SH-SY5Y (cell line): Measurements from ENCODE around the gene PROM1.

ENCODE experiments used
- GATA2 ChIP-seq: IDR thresholded peaks from 2 replicates; pipeline ENCODE4 v1.6.1; 2011; ENCODE audit warnings: mild to moderate bottlenecking, low read depth, low read length
- GATA3 ChIP-seq: IDR thresholded peaks from 2 replicates; pipeline ENCODE4 v1.6.1; 2011; ENCODE audit warnings: low read depth, mild to moderate bottlenecking, low read length, moderate library complexity

The PROM1 gene

DNA sequence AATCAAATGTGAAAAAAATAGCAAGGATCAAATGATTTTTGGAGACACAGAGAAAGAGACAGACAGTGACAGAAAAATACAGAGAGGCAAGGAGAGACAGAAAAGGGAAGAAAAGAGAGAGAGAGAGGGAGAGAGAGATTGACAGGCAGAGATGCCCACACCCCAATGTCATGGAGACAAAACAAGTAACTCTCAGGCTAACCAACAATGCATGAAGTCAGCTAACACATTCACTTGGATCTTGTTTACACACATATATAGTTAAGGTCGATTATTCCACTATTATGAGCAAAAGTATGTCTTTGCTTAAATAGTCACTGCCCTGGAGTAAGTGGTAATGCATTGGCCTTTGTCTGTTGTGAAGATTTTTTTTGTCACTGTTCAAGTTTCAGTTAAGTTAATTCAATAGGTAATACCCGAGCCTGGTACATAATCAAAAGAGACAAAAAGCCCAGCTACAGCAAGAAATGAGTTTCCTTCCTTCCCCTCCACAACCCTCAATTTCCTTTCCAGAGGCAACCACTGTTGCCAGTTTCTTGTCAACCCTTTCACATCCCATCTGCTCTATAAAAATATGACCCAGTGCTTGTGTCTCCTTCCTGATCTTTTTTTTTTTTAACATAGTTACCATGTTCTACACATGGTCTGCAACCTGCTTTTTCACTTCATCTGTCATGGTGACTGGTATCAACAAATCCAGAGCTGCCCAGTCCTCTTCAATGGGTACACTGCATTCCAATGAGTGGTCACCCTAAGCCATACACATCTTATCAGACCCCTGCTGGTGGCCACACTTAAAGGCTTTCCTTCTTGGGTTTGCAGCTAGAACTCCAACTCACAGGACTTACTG is 52.1 kb downstream of the PROM1 start:
- TF ChIP-seq GATA2 (no peak), GATA3 (no peak)

DNA sequence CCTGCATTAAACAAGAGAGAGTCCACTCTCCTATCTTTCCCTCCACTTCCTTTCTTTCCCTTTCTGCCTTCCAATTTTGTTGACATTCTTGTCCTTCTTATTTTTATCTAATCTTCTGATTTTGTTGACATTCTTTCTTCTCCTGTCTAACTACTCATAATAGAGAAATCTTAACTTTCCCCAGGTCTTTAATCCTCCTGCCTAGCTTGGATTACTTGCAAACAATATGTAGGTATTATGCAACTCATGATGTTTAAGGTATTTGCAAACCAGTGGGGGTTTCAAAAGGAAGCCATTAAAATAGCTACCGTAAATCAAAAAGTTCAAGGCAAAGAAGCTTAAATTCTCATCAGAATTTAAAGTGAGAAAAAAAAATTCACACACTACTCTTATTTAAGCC is 53.9 kb downstream of the PROM1 start:
- TF ChIP-seq GATA3 (no peak), GATA2 (no peak)

DNA sequence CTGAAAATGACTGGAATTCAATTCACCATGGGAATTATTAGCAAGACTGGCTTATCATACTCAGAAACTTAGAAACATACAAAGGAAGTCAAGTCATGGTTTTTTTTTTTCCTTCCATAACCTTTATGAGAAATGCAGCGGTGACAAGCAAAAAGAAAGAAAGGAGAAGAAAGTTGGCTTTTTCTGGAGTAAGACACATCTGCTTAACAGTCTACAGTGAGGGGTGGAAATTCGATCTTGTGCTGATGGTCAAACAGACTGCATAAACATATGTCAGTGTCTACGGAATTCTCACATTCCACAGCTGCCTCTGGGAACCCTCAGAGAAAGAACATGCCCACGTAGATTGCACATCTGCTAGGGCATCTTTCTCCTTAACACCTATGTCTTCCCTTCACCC is 54.6 kb downstream of the PROM1 start:
- TF ChIP-seq GATA3, result no peak
- no peak for TF ChIP-seq GATA2

DNA sequence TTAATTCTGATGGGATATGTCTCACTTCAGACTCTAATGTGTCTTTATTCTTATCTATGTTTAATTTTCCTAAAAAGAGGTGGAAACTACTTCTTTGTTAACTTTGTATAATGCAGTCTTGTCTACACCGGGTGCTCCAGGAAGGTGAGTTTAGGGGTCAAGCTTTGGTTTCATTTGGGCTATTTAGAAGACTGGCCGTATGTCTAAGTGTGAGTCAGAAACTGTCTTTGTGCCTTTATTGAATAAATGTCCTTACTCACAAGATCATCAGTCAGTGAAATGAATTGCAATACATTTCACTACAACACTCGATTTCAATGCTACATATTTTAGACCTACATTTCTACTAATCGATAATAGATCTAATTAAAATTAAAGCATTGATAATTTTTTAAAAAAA is 56.2 kb downstream of the PROM1 start:
- no peak for TF ChIP-seq GATA3
- TF ChIP-seq GATA2, result no peak

DNA sequence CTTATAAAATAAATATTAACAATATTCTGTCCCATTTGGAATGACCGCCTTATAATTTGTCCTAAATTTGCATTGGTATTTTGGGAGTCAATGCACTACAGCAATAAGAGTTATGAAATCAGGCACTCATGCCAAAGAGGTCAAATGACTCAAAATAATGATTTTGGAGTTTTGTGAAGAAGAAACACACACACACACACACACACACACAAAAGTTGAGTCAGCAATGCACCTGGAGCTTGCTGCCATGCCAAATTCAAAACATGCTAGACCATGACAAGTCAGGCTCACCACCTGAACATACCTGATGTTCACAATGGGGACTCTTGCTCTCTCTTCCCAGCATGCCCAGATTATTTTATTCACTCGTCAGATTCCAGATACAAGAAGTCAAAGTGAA is 56.7 kb downstream of the PROM1 start:
- TF ChIP-seq GATA3, result no peak
- no peak for TF ChIP-seq GATA2

DNA sequence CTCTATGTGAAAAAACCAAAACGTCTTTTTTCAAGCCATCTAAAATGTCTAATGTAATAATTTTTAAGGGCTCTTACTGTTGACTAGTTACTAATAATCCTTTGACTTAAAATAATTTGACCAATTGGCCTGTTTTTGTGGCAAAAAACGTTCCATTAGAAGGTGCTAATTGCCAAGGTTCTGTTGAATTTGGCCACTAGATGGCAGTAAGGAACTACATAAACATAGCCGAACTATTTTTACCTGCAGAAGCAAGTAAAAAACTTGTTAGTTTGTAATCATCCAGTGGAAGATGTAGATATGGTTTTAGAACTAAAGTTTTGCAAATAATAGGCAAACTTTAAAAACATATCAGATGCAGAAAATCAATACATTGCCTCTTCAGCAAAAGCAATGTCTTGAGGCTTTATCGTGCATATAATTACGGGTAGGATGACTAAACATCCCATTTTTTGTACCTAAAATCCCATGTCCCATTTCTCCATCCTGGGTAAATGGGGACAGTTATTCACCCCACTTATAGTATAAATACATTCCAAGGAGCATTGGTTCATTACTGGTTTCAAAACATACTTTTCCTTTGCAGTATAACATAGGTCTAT is 57.6 kb downstream of the PROM1 start:
- no peak for TF ChIP-seq GATA2
- TF ChIP-seq GATA3, result no peak

DNA sequence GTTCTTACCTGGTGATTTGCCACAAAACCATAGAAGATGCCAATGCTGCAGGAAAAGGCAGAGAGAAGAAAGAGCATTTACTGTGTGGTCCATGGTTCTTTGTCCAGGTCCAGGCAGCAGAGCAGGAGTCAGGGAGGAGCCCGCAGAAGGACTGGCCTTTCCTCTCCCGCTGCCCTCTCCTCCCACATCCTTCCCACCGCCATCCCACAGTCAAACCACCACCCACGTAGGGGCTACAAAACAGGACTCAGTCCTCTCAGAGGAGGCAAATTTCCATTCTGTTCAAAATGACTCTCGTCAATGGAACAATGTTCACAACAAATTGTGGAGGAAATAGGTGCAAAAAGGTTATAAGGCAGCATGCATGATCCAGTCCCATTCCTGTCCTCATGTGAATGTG is 58.6 kb downstream of the PROM1 start:
- TF ChIP-seq GATA2, result no peak
- no peak for TF ChIP-seq GATA3

DNA sequence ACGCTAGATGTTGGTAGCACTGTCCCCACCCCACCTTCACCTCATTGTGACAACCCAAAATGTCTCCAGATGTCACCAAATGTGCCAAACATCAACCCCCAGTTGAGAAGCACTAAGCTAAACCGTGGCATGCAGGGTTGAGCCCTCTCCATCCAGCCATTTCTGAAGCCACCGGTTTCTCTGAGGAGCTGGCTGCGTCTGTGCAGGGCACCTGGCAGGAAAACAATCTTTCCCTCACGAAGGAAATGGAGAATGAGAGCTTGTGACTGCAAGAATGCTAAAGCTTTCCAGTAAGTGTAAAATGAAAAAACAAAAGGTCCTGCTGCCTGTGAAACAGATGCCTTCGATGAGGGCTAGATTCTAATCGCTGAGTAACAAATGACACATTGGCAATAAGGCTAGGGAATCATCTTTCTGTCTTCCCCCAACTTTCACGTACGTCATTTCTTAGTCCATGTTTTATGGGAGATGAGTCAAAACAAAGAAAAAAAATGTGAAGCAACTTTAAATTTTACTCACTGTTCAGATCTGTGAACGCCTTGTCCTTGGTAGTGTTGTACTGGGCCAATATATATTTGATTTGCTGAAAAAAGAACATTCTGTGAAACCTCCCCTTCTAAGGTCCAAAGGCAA is 59.9 kb downstream of the PROM1 start:
- TF ChIP-seq GATA3 (no peak), GATA2 (no peak)

DNA sequence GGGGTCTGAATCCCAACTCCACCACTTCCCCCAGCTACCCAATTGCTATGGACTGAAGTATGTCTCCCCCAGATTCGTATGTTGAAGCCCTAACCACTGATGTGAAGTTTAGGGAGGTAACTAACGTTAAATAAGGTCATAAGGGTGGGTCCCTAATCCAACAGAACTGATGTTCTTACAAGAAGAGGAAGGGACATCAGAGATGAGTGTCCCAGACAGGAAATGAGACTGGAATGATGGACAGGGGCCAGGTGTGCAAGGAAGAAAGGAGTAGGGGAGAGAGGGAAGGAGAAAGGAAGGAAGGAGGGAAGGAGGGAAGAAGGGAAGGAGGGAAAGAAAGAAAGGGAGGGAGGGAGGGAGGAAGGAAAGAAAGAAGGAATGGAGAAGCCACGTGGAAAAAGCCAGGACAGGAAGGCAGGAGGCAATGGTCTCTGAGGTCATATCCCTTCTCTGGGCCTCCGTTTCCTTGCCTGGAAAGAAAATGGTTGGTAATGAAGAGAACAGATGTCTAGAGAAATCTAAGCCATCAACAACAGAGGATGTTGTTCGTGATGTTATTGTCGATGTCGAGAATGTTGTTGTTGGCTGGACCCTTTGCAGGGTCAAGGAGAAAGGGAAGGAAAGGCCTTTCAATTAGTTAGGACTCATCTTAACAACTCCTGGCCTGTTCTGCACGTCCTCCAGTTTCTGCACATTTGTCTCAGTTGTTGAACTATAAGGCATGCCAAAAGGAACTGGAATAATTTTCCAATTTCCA is 61.8 kb downstream of the PROM1 start:
- TF ChIP-seq GATA3, result no peak
- no peak for TF ChIP-seq GATA2

DNA sequence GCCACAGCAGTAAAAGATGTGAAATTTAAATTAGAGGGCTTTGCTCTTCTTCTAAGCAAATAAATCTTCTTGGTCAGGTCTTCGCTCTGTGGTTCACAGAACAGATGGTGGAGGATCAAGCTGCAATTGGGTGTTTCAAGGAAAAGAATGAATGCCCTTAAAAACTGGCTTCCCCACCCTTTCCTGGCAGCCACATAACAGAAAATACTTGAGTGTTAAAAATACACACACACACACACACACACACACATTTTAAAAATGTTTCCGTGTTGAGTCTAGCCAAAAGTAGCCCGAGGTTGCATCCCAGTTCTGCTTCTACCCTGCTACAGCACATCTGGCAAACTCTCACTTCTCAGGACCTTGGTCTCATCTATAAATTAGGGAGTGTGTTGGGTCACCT is 64.2 kb downstream of the PROM1 start:
- TF ChIP-seq GATA3, result no peak
- TF ChIP-seq GATA2, result no peak

DNA sequence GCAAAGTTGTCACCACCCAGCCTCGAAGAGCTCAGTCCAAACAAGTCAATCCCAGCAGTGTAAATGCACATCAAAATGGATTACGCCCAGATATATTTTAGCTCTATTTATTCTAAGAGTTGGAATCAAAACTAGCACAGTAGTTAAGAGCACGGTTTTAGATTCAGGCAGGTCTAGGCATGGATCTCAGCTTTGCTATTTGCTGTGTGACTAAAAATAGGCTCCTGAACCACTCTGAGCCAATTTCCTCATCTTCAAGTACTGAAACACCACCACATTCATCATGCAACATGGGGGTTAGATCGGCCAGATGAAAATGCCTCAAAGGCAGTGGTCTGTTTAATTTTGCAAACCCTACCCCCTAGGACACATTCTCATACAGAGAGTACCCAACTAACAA is 65.0 kb downstream of the PROM1 start:
- no peak for TF ChIP-seq GATA3
- TF ChIP-seq GATA2, result no peak

DNA sequence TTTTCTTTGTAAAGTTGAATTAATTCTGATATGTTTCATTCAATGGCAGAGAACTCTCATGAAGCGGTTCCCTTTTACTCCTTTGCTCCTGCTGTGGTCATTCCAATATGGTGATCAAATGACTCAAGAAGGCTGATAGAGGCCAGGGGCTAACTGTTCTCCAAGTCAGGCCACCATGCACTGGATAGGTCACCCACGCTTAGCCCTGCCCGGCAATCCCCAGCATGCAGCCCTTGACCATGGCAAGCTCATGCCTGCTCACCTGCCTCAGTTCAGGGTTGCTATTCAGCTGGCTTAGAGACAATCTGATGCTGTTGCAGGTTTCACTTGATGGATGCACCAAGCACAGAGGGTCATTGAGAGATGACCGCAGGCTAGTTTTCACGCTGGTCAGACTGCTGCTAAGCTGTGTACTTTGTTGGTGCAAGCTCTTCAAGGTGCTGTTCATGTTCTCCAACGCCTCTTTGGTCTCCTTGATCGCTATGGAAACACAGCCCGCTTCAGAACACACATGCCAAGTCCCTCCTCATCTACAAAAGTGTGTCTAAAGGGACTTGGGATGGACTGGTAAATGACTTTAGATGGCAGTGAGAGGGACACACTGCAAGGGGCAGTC is 65.7 kb downstream of the PROM1 start:
- TF ChIP-seq GATA2 (no peak), GATA3 (no peak)

DNA sequence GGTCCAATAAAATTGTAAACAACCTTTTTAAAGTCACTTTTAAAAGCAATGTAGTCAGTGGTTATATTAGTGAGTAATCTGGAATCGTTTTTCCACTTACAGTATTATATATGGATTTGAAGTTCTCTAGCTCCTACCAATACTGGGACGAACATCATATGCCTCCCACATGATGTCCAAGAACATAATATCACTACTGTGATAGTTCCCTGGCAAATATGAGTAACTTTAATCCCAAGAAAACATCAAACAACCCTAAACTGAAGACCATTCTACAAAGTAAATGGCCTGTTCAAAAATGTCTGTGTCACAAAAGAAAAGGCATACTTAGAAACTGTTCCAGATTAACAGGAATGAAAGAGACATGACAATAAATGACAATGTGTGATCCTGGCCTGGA is 67.3 kb downstream of the PROM1 start:
- TF ChIP-seq GATA3 (no peak), GATA2 (no peak)

DNA sequence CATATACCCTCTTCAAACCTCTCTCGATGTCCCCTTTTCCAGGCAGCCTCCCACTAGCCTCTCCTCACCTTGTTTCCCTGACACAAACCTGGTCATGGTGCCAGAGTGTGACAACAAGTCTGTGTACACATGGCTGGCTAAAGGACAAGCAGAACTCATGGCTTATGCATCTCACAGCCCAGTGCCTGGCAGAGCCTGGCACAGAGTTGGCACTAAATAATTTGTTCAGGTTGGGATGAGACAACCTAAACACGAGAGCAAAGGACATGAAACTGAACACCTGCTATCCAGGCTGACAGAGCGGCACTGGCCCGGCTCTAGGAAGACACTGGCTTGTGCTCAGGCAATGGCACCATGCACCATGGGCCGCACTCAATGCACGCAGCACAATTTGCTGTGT is 72.7 kb downstream of the PROM1 start:
- TF ChIP-seq GATA3 (no peak), GATA2 (no peak)
